ENCODE measurements around the gene GPR84. TPM values are rescaled to one million over a fixed set of nuclear protein-coding genes. Genes with fewer than 3 reads are reported as not detected.

Gene GPR84
- total RNA-seq, 1 donor from 2014 or later = not detected

DNA sequence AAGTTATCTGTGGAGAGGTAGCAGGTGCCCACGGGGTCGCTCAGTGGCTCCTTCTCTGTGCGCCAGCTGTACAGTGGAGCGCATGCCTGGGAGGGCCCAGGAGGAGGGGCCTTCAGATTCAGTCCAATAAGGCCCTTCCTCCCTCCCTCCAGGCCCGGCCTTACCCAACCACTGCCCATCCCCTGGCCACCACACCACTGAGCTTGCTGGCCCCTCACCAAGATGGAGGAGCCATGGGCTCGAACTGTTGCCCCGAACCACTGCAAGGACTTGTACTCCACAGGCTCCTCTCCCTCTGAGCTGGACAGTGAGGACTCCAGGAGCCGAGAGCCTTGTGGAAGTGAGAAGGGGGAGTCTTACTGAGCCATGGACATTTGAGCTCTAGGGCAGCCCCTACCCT, 45.0 kb upstream of the GPR84 start:
- no peaks in the 10 kb centered on the region for H3K9me3 Mint-ChIP-seq (ENCODE audit: low read depth)
- H3K27ac Mint-ChIP-seq = no peak overlapping the region
- no peak for DNase-seq (ENCODE audit: low spot score, unreplicated experiment)
- H3K27me3 Mint-ChIP-seq = no peaks in the 10 kb centered on the region
- no peaks in the 10 kb centered on the region for H3K4me1 Mint-ChIP-seq (ENCODE audit: low read depth)
- TF ChIP-seq, protein P1, sequence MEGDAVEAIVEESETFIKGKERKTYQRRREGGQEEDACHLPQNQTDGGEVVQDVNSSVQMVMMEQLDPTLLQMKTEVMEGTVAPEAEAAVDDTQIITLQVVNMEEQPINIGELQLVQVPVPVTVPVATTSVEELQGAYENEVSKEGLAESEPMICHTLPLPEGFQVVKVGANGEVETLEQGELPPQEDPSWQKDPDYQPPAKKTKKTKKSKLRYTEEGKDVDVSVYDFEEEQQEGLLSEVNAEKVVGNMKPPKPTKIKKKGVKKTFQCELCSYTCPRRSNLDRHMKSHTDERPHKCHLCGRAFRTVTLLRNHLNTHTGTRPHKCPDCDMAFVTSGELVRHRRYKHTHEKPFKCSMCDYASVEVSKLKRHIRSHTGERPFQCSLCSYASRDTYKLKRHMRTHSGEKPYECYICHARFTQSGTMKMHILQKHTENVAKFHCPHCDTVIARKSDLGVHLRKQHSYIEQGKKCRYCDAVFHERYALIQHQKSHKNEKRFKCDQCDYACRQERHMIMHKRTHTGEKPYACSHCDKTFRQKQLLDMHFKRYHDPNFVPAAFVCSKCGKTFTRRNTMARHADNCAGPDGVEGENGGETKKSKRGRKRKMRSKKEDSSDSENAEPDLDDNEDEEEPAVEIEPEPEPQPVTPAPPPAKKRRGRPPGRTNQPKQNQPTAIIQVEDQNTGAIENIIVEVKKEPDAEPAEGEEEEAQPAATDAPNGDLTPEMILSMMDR (IDR thresholded peaks at IDR 0.05; ENCODE audit: unreplicated experiment) = no peak
- peaks cover 17% of the 10 kb centered on the region for H3K36me3 Mint-ChIP-seq (ENCODE audit: insufficient read depth)
- H3K4me3 Mint-ChIP-seq (ENCODE audit: low read depth) = no peak overlapping the region

DNA sequence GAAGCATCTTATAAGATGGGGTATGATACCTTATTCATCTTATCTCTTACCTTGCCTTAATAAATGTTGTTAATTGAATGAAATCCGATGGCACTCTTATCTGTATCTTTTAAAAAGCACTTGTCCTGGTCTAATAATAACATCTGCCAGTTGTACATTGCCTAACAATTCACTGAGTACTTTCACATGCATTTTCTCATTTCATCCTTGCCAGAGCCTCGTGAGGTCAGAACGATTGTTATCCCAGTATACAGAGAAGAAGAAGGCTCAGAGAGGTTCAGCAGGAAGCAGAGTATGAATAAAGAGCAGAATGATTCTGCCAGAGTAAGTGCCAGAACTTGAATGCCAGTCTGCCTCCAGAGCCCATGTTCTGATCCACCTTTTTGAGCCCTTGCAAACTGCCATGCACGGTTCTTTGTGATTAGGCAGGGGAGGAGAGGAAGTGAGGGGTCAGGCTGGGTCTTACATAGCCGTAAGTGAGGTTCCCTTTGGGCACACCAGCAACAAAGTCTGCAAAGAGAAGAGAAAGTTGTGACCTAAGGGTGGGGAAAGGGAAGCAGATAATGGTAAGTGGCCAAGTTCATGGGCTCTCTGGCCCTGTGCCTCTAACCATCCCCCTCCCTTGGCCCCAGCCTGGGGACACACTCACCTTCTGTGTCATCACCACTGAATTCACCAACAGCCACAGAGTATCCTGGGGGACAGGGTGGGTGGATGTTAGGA, 43.1 kb upstream of the GPR84 start:
- no peaks in the 10 kb centered on the region for H3K4me1 Mint-ChIP-seq (ENCODE audit: low read depth)
- no peaks in the 10 kb centered on the region for H3K27me3 Mint-ChIP-seq
- H3K36me3 Mint-ChIP-seq (ENCODE audit: insufficient read depth) = peaks cover 19% of the 10 kb centered on the region
- no peak overlapping the region for H3K27ac Mint-ChIP-seq
- no peak overlapping the region for H3K4me3 Mint-ChIP-seq (ENCODE audit: low read depth)
- TF ChIP-seq, protein P1 (IDR thresholded peaks at IDR 0.05; ENCODE audit: unreplicated experiment) = no peak
- no peak for DNase-seq (ENCODE audit: low spot score, unreplicated experiment)
- no peaks in the 10 kb centered on the region for H3K9me3 Mint-ChIP-seq (ENCODE audit: low read depth)

DNA sequence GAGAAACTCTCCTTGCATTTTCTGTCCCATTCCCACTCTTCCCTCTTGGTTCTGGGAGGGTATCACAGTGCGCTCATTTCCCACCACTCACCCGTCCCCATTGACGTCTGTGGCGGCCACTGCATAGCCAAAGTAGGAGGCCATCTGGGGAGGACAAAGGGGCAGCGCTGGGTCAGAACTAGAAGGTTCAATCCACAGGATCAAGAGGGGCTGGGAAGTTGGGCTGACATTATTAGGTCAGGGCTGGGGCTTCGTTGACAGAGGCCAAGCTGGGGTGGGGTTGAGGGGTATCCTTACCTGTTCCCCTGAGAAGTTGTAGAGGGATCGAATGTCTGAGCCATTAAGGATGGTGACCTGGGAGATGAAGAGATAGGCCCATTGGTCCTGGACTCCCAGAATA, 41.3 kb upstream of the GPR84 start:
- Mint-ChIP-seq H3K4me3 (ENCODE audit: low read depth) (no peak overlapping the region), H3K27me3 (no peaks in the 10 kb centered on the region), H3K36me3 (ENCODE audit: insufficient read depth) (peaks cover 21% of the 10 kb centered on the region), H3K27ac (no peak overlapping the region), H3K9me3 (ENCODE audit: low read depth) (no peaks in the 10 kb centered on the region), H3K4me1 (ENCODE audit: low read depth) (no peaks in the 10 kb centered on the region)
- TF ChIP-seq, protein P1 (IDR thresholded peaks at IDR 0.05; ENCODE audit: unreplicated experiment) = no peak
- DNase-seq (ENCODE audit: low spot score, unreplicated experiment) = no peak

DNA sequence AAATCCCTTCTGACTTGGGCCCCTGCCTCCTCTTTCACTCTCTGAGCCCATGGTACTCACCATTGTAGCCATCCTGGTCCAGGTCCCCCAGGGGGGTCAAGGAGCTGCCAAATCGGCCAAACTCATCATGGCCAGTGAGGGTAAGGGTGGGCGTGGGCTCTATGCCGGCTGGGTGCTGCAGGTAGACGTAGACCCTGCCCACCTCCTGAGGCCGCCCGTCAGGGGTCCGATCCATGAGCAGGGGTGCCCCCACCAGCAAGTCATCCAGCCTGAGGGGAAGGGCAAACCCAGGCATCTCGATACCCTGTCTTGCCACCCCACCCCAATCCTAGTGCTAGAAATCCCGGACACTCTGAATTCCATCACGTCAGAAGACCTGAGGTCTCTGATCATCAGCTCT, 40.8 kb upstream of the GPR84 start:
- no peaks in the 10 kb centered on the region for H3K4me1 Mint-ChIP-seq (ENCODE audit: low read depth)
- H3K4me3 Mint-ChIP-seq (ENCODE audit: low read depth) = no peak overlapping the region
- no peaks in the 10 kb centered on the region for H3K27me3 Mint-ChIP-seq
- DNase-seq (ENCODE audit: low spot score, unreplicated experiment) = no peak
- no peaks in the 10 kb centered on the region for H3K9me3 Mint-ChIP-seq (ENCODE audit: low read depth)
- no peak overlapping the region for H3K27ac Mint-ChIP-seq
- H3K36me3 Mint-ChIP-seq (ENCODE audit: insufficient read depth) = peaks cover 21% of the 10 kb centered on the region
- TF ChIP-seq, protein P1 (IDR thresholded peaks at IDR 0.05; ENCODE audit: unreplicated experiment) = no peak

DNA sequence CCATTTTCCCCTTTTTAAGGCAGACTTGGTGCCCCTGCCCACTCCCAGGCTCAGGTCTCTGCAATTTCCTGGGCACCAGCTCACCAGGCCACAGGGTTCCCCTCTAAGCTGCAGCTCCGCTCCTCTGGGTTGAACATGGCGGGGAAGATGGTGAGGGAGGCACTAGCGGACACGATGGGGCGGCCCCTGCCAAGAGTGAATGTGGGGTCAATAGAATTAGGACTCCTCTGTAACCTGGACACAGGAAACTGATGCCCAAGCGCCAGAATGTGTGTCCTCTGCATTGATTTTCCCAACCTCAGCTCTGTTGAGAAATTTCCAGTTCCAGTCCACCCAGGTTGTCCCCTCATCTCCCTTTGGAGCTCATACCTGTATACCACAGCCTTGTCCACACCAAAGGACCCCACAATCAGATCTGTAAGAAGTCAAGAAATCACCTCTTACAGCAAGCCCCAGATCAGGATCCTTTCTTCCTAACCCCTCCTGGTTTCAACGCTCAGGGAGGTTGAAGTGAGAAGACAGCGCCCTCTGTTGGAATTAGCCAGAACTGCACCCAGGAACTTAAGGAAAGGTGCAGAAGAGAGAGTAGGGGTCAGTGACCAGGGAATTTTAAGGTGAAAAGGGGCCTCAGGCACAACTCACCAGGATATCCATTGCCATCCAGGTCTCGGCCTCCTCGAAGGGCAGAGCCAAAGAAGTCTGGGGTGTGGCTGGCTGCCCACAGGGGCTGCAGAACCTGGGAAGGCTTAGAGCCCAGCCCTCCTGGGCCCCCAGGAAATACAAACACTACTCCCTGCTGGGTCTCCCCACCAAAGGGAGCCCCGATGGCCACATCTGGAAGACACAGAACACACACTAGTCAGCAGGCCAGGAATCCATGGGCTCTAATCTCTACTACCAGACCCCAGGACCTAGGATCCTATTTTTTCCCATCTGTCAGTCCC, 40.0 kb upstream of the GPR84 start:
- peak; percentile 61 for DNase-seq (ENCODE audit: low spot score, unreplicated experiment)
- Mint-ChIP-seq H3K9me3 (ENCODE audit: low read depth) (no peaks in the 10 kb centered on the region), H3K4me3 (ENCODE audit: low read depth) (no peak overlapping the region), H3K27ac (no peak overlapping the region), H3K4me1 (ENCODE audit: low read depth) (no peaks in the 10 kb centered on the region), H3K27me3 (no peaks in the 10 kb centered on the region), H3K36me3 (ENCODE audit: insufficient read depth) (peaks cover 21% of the 10 kb centered on the region)
- TF ChIP-seq, protein P1 (IDR thresholded peaks at IDR 0.05; ENCODE audit: unreplicated experiment) = peak; percentile 92

All from progenitor cell of endocrine pancreas (in vitro differentiated cells).